ENCODE measurements around the gene SMPD1.
A peak's percentile ranks its signal among the peaks of the same experiment; 100 is the strongest.

The SMPD1 gene

GRCh38 chr11:6427516-6427915, 37.2 kb downstream of the SMPD1 start:
- Histone ChIP-seq H3K9me3 (no peaks in the 10 kb centered on the region), H3K4me1 (no peaks in the 10 kb centered on the region), H3K4me3 (ENCODE audit: low read depth, low read length) (no peak overlapping the region), H3K27me3 (no peaks in the 10 kb centered on the region), H3K36me3 (no peaks in the 10 kb centered on the region)
- no peak for DNase-seq
- no peak for TF ChIP-seq CTCF (IDR thresholded peaks at IDR 0.05; ENCODE audit: low read depth, low read length)

DNA sequence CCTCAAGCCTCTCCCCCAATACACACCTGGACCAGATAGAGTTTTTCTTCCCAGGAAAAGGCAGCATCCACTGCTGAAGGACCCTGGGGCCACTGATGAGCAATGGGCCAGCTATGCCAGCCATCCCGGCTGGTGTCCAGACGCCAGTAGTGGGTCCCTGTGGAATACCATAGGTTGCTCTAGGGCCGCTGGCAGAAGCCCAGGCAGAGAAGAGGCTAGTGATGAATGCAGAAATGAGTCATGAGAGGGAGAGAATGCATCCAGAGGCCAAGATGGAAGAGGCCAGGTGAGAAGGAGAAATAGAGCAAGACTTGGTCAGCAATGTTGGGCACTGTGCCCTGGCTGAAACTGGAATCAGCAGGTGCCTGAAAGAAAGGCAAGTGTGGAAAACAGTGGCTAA, 41.6 kb downstream of the SMPD1 start:
- no peaks in the 10 kb centered on the region for H3K4me1 ChIP-seq
- no peaks in the 10 kb centered on the region for H3K36me3 ChIP-seq
- no peaks in the 10 kb centered on the region for H3K27me3 ChIP-seq
- DNase-seq: peak; percentile 40
- no peak for TF ChIP-seq CTCF (IDR thresholded peaks at IDR 0.05; ENCODE audit: low read depth, low read length)
- no peaks in the 10 kb centered on the region for H3K9me3 ChIP-seq
- no peak overlapping the region for H3K4me3 ChIP-seq (ENCODE audit: low read depth, low read length)

DNA sequence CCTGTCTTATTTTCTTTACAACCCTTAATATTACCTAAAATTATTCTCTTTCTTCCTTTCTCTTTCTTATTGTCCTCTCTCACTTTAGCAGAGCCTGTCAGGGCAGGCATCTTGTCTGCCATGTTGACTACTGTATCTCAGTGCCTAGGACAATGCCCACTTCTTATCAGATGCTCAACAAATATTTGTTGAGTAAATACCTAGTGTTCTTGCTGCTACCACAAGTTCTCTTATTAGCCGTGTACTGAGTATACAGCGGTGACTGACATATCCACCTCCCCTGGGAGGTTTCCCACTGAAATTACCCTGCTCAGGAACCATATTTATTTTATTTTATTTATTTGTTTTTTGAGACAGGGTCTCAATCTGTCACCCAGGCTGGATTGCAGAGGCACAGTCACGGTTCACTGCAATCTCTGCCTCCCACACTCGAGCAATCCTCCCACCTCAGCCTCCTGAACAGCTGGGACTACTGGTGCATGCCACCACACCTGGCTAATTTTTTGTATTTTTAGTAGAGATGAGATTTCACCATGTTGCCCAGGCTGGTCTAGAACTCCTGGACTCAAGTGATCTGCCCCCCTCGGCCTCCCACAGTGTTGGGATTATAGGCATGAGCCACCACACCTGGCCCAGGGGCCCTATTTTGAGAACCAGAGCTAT, 43.9 kb downstream of the SMPD1 start:
- H3K4me1 ChIP-seq: no peaks in the 10 kb centered on the region
- no peaks in the 10 kb centered on the region for H3K27me3 ChIP-seq
- DNase-seq: no peak
- H3K9me3 ChIP-seq: no peaks in the 10 kb centered on the region
- no peak overlapping the region for H3K4me3 ChIP-seq (ENCODE audit: low read depth, low read length)
- H3K36me3 ChIP-seq: no peaks in the 10 kb centered on the region
- TF ChIP-seq CTCF (IDR thresholded peaks at IDR 0.05; ENCODE audit: low read depth, low read length): no peak

GRCh38 chr11:6437423-6437822, 47.1 kb downstream of the SMPD1 start:
- no peak for TF ChIP-seq CTCF (IDR thresholded peaks at IDR 0.05; ENCODE audit: low read depth, low read length)
- no peak for DNase-seq
- Histone ChIP-seq H3K4me1 (no peaks in the 10 kb centered on the region), H3K36me3 (no peaks in the 10 kb centered on the region), H3K4me3 (ENCODE audit: low read depth, low read length) (no peak overlapping the region), H3K9me3 (no peaks in the 10 kb centered on the region), H3K27me3 (no peaks in the 10 kb centered on the region)

DNA sequence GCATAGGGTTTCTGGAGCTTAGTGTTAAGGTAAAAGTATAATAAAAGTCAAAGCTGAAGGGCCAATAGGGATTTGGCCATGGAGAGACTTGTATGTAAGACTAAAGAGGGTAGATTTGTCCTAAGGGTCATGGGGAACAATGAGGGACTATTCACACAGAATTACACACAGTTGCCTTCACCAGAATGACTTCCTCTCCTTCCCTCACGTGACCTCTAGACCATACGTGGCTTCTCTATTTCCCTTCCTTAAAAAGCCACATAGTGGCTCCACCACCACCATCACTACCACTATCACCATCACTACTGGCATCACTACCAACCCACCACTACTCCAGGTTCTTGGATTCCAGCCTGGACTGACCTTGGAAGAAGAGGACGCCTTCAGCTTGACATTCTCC, 47.7 kb downstream of the SMPD1 start:
- H3K36me3 ChIP-seq: no peaks in the 10 kb centered on the region
- H3K4me1 ChIP-seq: no peaks in the 10 kb centered on the region

More for the DNA sequence above, 47.7 kb downstream of the SMPD1 start:
- TF ChIP-seq CTCF (IDR thresholded peaks at IDR 0.05; ENCODE audit: low read depth, low read length): no peak
- no peak for DNase-seq
- Histone ChIP-seq H3K27me3 (no peaks in the 10 kb centered on the region), H3K9me3 (no peaks in the 10 kb centered on the region), H3K4me3 (ENCODE audit: low read depth, low read length) (no peak overlapping the region)
